HCT116 (cell line): ENCODE results near the gene LANCL3. TPM values are rescaled to one million over a fixed set of nuclear protein-coding genes. Genes with fewer than 3 reads are reported as not detected.

Experiments used
- ATAC-seq: fragments of 200-7000 bp; cut with Tn5 transposase; 2 replicates; pipeline ENCODE4 v1.9.1; 2020; ENCODE audit warnings: mild to moderate bottlenecking, moderate library complexity
- BruUV-seq: library from RNA; stranded (reverse); fragments of 400-500 nt; replicated peaks from 2 replicates; lab custom pipeline; 2021; lab: Mats Ljungman, UMichigan
- CTCF ChIA-PET: fragments of 300-600 bp; sonication (Branson Sonifier 250); formaldehyde crosslinking; loops from one replicate; lab custom pipeline; 2021; ENCODE audit warnings: antibody characterized with exemption; lab: Charles Lee
- POLR2A ChIA-PET: fragments of 300-600, 350-600 bp; sonication (Branson Sonifier 250); formaldehyde crosslinking; loops from one replicate; lab custom pipeline; 2021; ENCODE audit warnings: antibody characterized with exemption; lab: Charles Lee
- RAD21 ChIA-PET, 2 experiments: fragments of 300-600 bp; sonication (Branson Sonifier 250); formaldehyde crosslinking; loops; one replicate each; lab custom pipeline; 2023; ENCODE audit warnings: low total read pairs in 2 of 2; ENCODE audit not compliant: uncharacterized antibody in 2 of 2, unreplicated experiment in 2 of 2, low non-redundant PET in 1 of 2; lab: Charles Lee
- DNase-seq: peaks from one replicate; pipeline ENCODE4 v3.0.0-alpha.2; 2010; ENCODE audit warnings: low read depth, low spot score
- H2AFZ ChIP-seq: fragments of 200-600 bp; shearing (Covaris generic), sonication (generic); 2 replicates; pipeline ENCODE4 v1.6.1; 2017; ENCODE audit warnings: low read depth, mixed run types, mixed read lengths, antibody characterized with exemption, low read length; ENCODE audit not compliant: poor library complexity, severe bottlenecking
- H3K27ac ChIP-seq: 2 replicates; pipeline ENCODE4 v1.5.1; 2012; ENCODE audit warnings: low read depth, low read length
- H3K27me3 ChIP-seq: fragments of 200-600 bp; sonication (generic); 2 replicates; pipeline ENCODE4 v1.6.1; 2016; ENCODE audit warnings: mixed run types, low read length, mixed read lengths; ENCODE audit not compliant: insufficient read depth
- H3K36me3 ChIP-seq, 2 experiments: fragments of 200-500 bp in 1 of 2; fragments of 200-600 bp in 1 of 2; sonication (Bioruptor generic) in 1 of 2; sonication (generic) in 1 of 2; 2 replicates each; pipeline versions ENCODE4 v1.5.1 to v1.6.1; 2014 to 2016; ENCODE audit warnings: low read length in 2 of 2, inconsistent platforms in 1 of 2, mixed read lengths in 1 of 2, mixed run types in 1 of 2; ENCODE audit not compliant: insufficient read depth in 2 of 2, control insufficient read depth in 1 of 2
- H3K4me1 ChIP-seq, 2 experiments: fragments of 200-600 bp in 1 of 2; sonication (generic) in 1 of 2; 2 replicates each; pipeline versions ENCODE4 v1.5.1 to v1.6.1; 2012 to 2017; ENCODE audit warnings: low read length in 2 of 2, inconsistent platforms in 1 of 2, mild to moderate bottlenecking in 1 of 2, mixed read lengths in 1 of 2, mixed run types in 1 of 2, moderate library complexity in 1 of 2; ENCODE audit not compliant: insufficient read depth in 2 of 2, control insufficient read depth in 1 of 2
- H3K4me2 ChIP-seq: fragments of 200-600 bp; sonication (generic); 2 replicates; pipeline ENCODE4 v1.6.1; 2017; ENCODE audit warnings: mixed run types, low read length, mixed read lengths
- H3K4me3 ChIP-seq, 2 experiments: fragments of 200-600 bp in 1 of 2; sonication (generic) in 1 of 2; replicated peaks in 1 of 2; 2 replicates each; pipeline ENCODE4 v1.5.1; 2011 to 2016; ENCODE audit warnings: low read length in 2 of 2, control low read depth in 1 of 2, low read depth in 1 of 2, mild to moderate bottlenecking in 1 of 2, mixed read lengths in 1 of 2, mixed run types in 1 of 2
- H3K79me2 ChIP-seq: fragments of 200-600 bp; sonication (generic); 2 replicates; pipeline ENCODE4 v1.6.1; 2017; ENCODE audit warnings: mild to moderate bottlenecking, mixed run types, low read length, moderate library complexity, mixed read lengths; ENCODE audit not compliant: insufficient read depth
- H3K9ac ChIP-seq: fragments of 200-600 bp; sonication (generic); 2 replicates; pipeline ENCODE4 v1.6.1; 2016; ENCODE audit warnings: low read length, mixed read lengths
- H3K9me2 ChIP-seq: fragments of 200-600 bp; sonication (generic), shearing (Covaris generic); 2 replicates; pipeline ENCODE4 v1.6.1; 2017; ENCODE audit warnings: mixed run types, mild to moderate bottlenecking, moderate library complexity; ENCODE audit not compliant: insufficient read depth
- H3K9me3 ChIP-seq, 2 experiments: fragments of 200-500 bp in 1 of 2; fragments of 200-600 bp in 1 of 2; sonication (Bioruptor generic) in 1 of 2; sonication (generic) in 1 of 2; 2 replicates each; pipeline ENCODE4 v1.6.1; 2014 to 2017; ENCODE audit warnings: low read length in 2 of 2, mixed read lengths in 2 of 2, inconsistent platforms in 1 of 2, low read depth in 1 of 2, mild to moderate bottlenecking in 1 of 2, mixed run types in 1 of 2, moderate library complexity in 1 of 2; ENCODE audit not compliant: control insufficient read depth in 1 of 2, insufficient read depth in 1 of 2
- H4K20me1 ChIP-seq: fragments of 200-600 bp; sonication (generic), shearing (Covaris generic); 2 replicates; pipeline ENCODE4 v1.6.1; 2017; ENCODE audit warnings: mixed run types, mild to moderate bottlenecking, moderate library complexity; ENCODE audit not compliant: insufficient read depth
- ATF3 ChIP-seq: IDR thresholded peaks from 2 replicates; pipeline ENCODE4 v1.6.1; 2012
- CEBPB ChIP-seq: IDR thresholded peaks from 2 replicates; pipeline ENCODE4 v1.6.1; 2012; ENCODE audit warnings: low read depth
- EGR1 ChIP-seq: IDR thresholded peaks from 2 replicates; pipeline ENCODE4 v1.6.1; 2012; ENCODE audit warnings: low read depth
- ELF1 ChIP-seq: IDR thresholded peaks from 2 replicates; pipeline ENCODE4 v1.6.1; 2012; ENCODE audit warnings: low read depth, borderline replicate concordance
- EZH2 ChIP-seq: fragments of 200-600 bp; sonication (generic); IDR thresholded peaks from 2 replicates; pipeline ENCODE4 v1.6.1; 2017; ENCODE audit warnings: antibody characterized with exemption, mixed run types
- FOSL1 ChIP-seq: IDR thresholded peaks from 2 replicates; pipeline ENCODE4 v1.6.1; 2012; ENCODE audit warnings: low read depth
- MAX ChIP-seq: IDR thresholded peaks from 2 replicates; pipeline ENCODE4 v1.6.1; 2012
- POLR2A ChIP-seq: IDR thresholded peaks from 2 replicates; pipeline ENCODE4 v1.7.0; 2011; ENCODE audit warnings: borderline replicate concordance; ENCODE audit not compliant: insufficient read depth, insufficient read length; ENCODE audit errors: extremely low read depth
- TCF7L2 ChIP-seq: IDR thresholded peaks from 2 replicates; pipeline ENCODE4 v1.7.0; 2011; ENCODE audit warnings: borderline replicate concordance, inconsistent platforms; ENCODE audit not compliant: insufficient read depth, insufficient read length; ENCODE audit errors: extremely low read depth
- ZBTB33 ChIP-seq: IDR thresholded peaks from 2 replicates; pipeline ENCODE4 v1.6.1; 2011; ENCODE audit warnings: mild to moderate bottlenecking, low read length, moderate library complexity; ENCODE audit not compliant: insufficient replicate concordance; ENCODE audit errors: extremely low read depth
- ZNF274 ChIP-seq: fragments of 200-500 bp; sonication (Bioruptor generic); IDR thresholded peaks from 2 replicates; pipeline ENCODE4 v1.6.1; 2014; ENCODE audit warnings: mild to moderate bottlenecking, low read depth, low read length, inconsistent platforms
- intact Hi-C: fragments of 100-400 bp; cut with micrococcal nuclease; formaldehyde crosslinking; loops from 2 replicates; pipeline ENCODE4 v1.10.0; 2022
- total RNA-seq: library from RNA; stranded (reverse); gene quantifications from one replicate; pipeline ENCODE4 v1.2.1, GENCODE V29; 2021; ENCODE audit not compliant: unreplicated experiment

Gene LANCL3
- total RNA-seq, 1 experiment from 2014 or later, result 2.4 TPM

- no peaks in the 10 kb centered on the region for H3K79me2 ChIP-seq
- no peak for ATAC-seq
Observed at GRCh38 chrX:37662181-37662580, 90.7 kb downstream of the LANCL3 start.

More at GRCh38 chrX:37662181-37662580, 90.7 kb downstream of the LANCL3 start:
- Histone ChIP-seq H3K9me2 (no peaks in the 10 kb centered on the region), H2AFZ (no peak overlapping the region), H3K4me3 (no peak overlapping the region), H3K4me1 (no peaks in the 10 kb centered on the region), H3K27ac (no peak overlapping the region), H3K9me3 (no peaks in the 10 kb centered on the region), H4K20me1 (no peaks in the 10 kb centered on the region), H3K27me3 (no peaks in the 10 kb centered on the region), H3K36me3 (no peaks in the 10 kb centered on the region), H3K4me2 (no peak overlapping the region), H3K9ac (no peak overlapping the region)
- CTCF ChIA-PET, result no interaction called here
- POLR2A ChIA-PET, result no interaction called here
- intact Hi-C loops, result no loop called here
- DNase-seq, result no peak
- TF ChIP-seq ZNF274, result no peak
- no peak for TF ChIP-seq ELF1
- TF ChIP-seq MAX, result no peak
- no peak for TF ChIP-seq TCF7L2
- TF ChIP-seq ATF3, result no peak
- no peak for TF ChIP-seq ZBTB33
- no peak for TF ChIP-seq FOSL1
- TF ChIP-seq POLR2A, result no peak
- TF ChIP-seq EGR1, result no peak
- TF ChIP-seq CEBPB, result no peak
- no peak for TF ChIP-seq EZH2
- BruUV-seq, result no TSS peak
- RAD21 ChIA-PET, result no interaction called here
